GM23248 (cell line): ENCODE measurements around the gene RAB36. TPM values are rescaled to one million over a fixed set of nuclear protein-coding genes. Genes with fewer than 3 reads are reported as not detected.
A peak's percentile ranks its signal among the peaks of the same experiment; 100 is the strongest.

ENCODE experiments used
- DNase-seq: peaks from one replicate; pipeline ENCODE4 v3.0.0-alpha.2; 2015
- H2AFZ ChIP-seq: fragments of 200-600 bp; sonication (generic); 2 replicates; pipeline ENCODE4 v1.6.1; 2016; ENCODE audit warnings: antibody characterized with exemption
- H3F3A ChIP-seq: fragments of 200-600 bp; sonication (generic); 2 replicates; pipeline ENCODE4 v1.6.1; 2016; ENCODE audit warnings: mild to moderate bottlenecking, antibody characterized with exemption, mixed run types; ENCODE audit not compliant: insufficient read depth
- H3K27ac ChIP-seq: fragments of 200-600 bp; sonication (generic); 2 replicates; pipeline ENCODE4 v1.5.1; 2016; ENCODE audit warnings: mild to moderate bottlenecking
- H3K27me3 ChIP-seq: fragments of 200-600 bp; sonication (generic); replicated peaks from 2 replicates; pipeline ENCODE4 v1.6.1; 2016; ENCODE audit warnings: mild to moderate bottlenecking; ENCODE audit not compliant: insufficient read depth
- H3K36me3 ChIP-seq: fragments of 200-600 bp; sonication (generic); 2 replicates; pipeline ENCODE4 v1.6.1; 2016; ENCODE audit warnings: low read depth, mild to moderate bottlenecking
- H3K4me1 ChIP-seq: fragments of 200-600 bp; sonication (generic); 2 replicates; pipeline ENCODE4 v1.6.1; 2016; ENCODE audit warnings: mild to moderate bottlenecking; ENCODE audit not compliant: insufficient read depth
- H3K4me2 ChIP-seq: fragments of 200-600 bp; sonication (generic); one replicate; pipeline ENCODE4 v1.6.1; 2016; ENCODE audit warnings: mild to moderate bottlenecking; ENCODE audit not compliant: unreplicated experiment
- H3K4me3 ChIP-seq: fragments of 200-600 bp; sonication (generic); 2 replicates; pipeline ENCODE4 v1.5.1; 2016; ENCODE audit warnings: mild to moderate bottlenecking
- H3K79me2 ChIP-seq: fragments of 200-600 bp; sonication (generic); 2 replicates; pipeline ENCODE4 v1.6.1; 2016; ENCODE audit warnings: mild to moderate bottlenecking; ENCODE audit not compliant: insufficient read depth
- H3K9ac ChIP-seq: fragments of 200-600 bp; sonication (generic); 2 replicates; pipeline ENCODE4 v1.6.1; 2016; ENCODE audit warnings: mild to moderate bottlenecking
- H3K9me2 ChIP-seq: fragments of 200-600 bp; sonication (generic); 2 replicates; pipeline ENCODE4 v1.6.1; 2016; ENCODE audit warnings: mixed run types, mild to moderate bottlenecking, moderate library complexity; ENCODE audit not compliant: insufficient read depth
- H3K9me3 ChIP-seq: fragments of 200-600 bp; sonication (generic); one replicate; pipeline ENCODE4 v1.6.1; 2017; ENCODE audit warnings: low read depth
- H4K20me1 ChIP-seq: fragments of 200-600 bp; sonication (generic); 2 replicates; pipeline ENCODE4 v1.6.0; 2016; ENCODE audit not compliant: insufficient read depth
- EZH2 ChIP-seq: fragments of 200-600 bp; sonication (generic); IDR thresholded peaks from 2 replicates; pipeline ENCODE4 v1.6.1; 2018; ENCODE audit warnings: antibody characterized with exemption, mild to moderate bottlenecking; ENCODE audit not compliant: insufficient read depth, poor library complexity, severe bottlenecking
- EZH2phosphoT487 ChIP-seq: fragments of 200-600 bp; sonication (generic); IDR thresholded peaks from 2 replicates; pipeline ENCODE4 v1.6.1; 2018; ENCODE audit warnings: antibody characterized with exemption, moderate library complexity, mild to moderate bottlenecking, low read depth; ENCODE audit not compliant: insufficient read depth
- WGBS, 2 experiments: methylation state at CpG; one replicate each; pipeline ENCODE4 v1.1.6; 2015 to 2017; ENCODE audit warnings: low lambda C conversion rate in 2 of 2, low coverage in 1 of 2; ENCODE audit errors: missing lambda C conversion rate in 2 of 2; 5-methylcytosine and 5-hydroxymethylcytosine counted together
- in situ Hi-C: fragments of 300-500 bp; cut with MboI; formaldehyde crosslinking; loops from 2 replicates; pipeline ENCODE4 v1.15.0; 2020
- polyA plus RNA-seq: library from polyadenylated mRNA; unstranded; fragments of >200 nt; fragmentation: Nextera tagmentation; extraction: Ambion mirVana; gene quantifications from 2 replicates; pipeline ENCODE4 v1.2.1, GENCODE V29; 2016
- total RNA-seq: library from RNA; depleted of rRNA; stranded (reverse); fragments of >200 nt; shearing (Covaris generic); gene quantifications from 2 replicates; pipeline ENCODE4 v1.2.3, GENCODE V29; 2014

The RAB36 gene
- total and polyA plus RNA-seq, 2 experiments from 2014 or later, result 3.5 to 6.8 TPM

GRCh38 chr22:23142546-23143105, 2.7 kb upstream of the RAB36 start:
- Histone ChIP-seq H3K4me2 (peak overlapping the region; percentile 88), H3K9ac (peak overlapping the region; percentile 76), H3K4me3 (peak overlapping the region; percentile 69), H3K9me2 (no peaks in the 10 kb centered on the region), H3K27ac (peak overlapping the region; percentile 59), H2AFZ (peak overlapping the region; percentile 90), H4K20me1 (no peaks in the 10 kb centered on the region), H3K27me3 (no peaks in the 10 kb centered on the region), H3K36me3 (no peaks in the 10 kb centered on the region), H3F3A (no peaks in the 10 kb centered on the region), H3K9me3 (no peaks in the 10 kb centered on the region), H3K79me2 (no peaks in the 10 kb centered on the region), H3K4me1 (peaks cover 10% of the 10 kb centered on the region)
- 81 to 82% methylated on average over 9 of the region's 9 CpGs for WGBS, 2 experiments
- no peak for DNase-seq
- no peak for TF ChIP-seq EZH2
- no peak for TF ChIP-seq EZH2phosphoT487
- in situ Hi-C loops, result no loop called here

- no peaks in the 10 kb centered on the region for H3K27me3 ChIP-seq
- H3K36me3 ChIP-seq, result no peaks in the 10 kb centered on the region
- no peaks in the 10 kb centered on the region for H3F3A ChIP-seq
- no peaks in the 10 kb centered on the region for H3K9me3 ChIP-seq
- H3K27ac ChIP-seq, result no peak overlapping the region
- H3K4me1 ChIP-seq, result peaks cover 6% of the 10 kb centered on the region
- H4K20me1 ChIP-seq, result no peaks in the 10 kb centered on the region
- H3K4me2 ChIP-seq, result no peak overlapping the region
- in situ Hi-C loops, result no loop called here
- DNase-seq, result no peak
- no peak overlapping the region for H2AFZ ChIP-seq
- H3K9me2 ChIP-seq, result no peaks in the 10 kb centered on the region
- WGBS, 2 experiments, result 100% methylated on average over 1 of the region's 1 CpG
- H3K4me3 ChIP-seq, result no peak overlapping the region
- TF ChIP-seq EZH2phosphoT487 (no peak), EZH2 (no peak)
- H3K9ac ChIP-seq, result no peak overlapping the region
- no peaks in the 10 kb centered on the region for H3K79me2 ChIP-seq
These were observed 2.2 kb upstream of the RAB36 start for GRCh38 chr22:23143119-23143518.

GRCh38 chr22:23144432-23144831, 845 bp upstream of the RAB36 start:
- H2AFZ ChIP-seq, result peak overlapping the region; percentile 65
- H3K4me2 ChIP-seq, result peak overlapping the region; percentile 14
- H3K4me1 ChIP-seq, result peaks cover 3% of the 10 kb centered on the region; the same call in 1 of the 2 replicates
- H3K9ac ChIP-seq, result 0 out of 2 replicates have a peak overlapping the region, but pooled peaks have one; percentile 23
- H4K20me1 ChIP-seq, result no peaks in the 10 kb centered on the region
- no peaks in the 10 kb centered on the region for H3K9me2 ChIP-seq
- DNase-seq, result no peak
- H3K27me3 ChIP-seq, result no peaks in the 10 kb centered on the region
- in situ Hi-C loops, result no loop called here
- WGBS, 2 experiments, result 85 to 88% methylated on average over 4 of the region's 4 CpGs
- H3K79me2 ChIP-seq, result no peaks in the 10 kb centered on the region
- H3K27ac ChIP-seq, result no peak overlapping the region
- no peak overlapping the region for H3K4me3 ChIP-seq
- no peaks in the 10 kb centered on the region for H3F3A ChIP-seq
- TF ChIP-seq EZH2, result no peak
- TF ChIP-seq EZH2phosphoT487, result no peak
- no peaks in the 10 kb centered on the region for H3K9me3 ChIP-seq
- no peaks in the 10 kb centered on the region for H3K36me3 ChIP-seq

DNA sequence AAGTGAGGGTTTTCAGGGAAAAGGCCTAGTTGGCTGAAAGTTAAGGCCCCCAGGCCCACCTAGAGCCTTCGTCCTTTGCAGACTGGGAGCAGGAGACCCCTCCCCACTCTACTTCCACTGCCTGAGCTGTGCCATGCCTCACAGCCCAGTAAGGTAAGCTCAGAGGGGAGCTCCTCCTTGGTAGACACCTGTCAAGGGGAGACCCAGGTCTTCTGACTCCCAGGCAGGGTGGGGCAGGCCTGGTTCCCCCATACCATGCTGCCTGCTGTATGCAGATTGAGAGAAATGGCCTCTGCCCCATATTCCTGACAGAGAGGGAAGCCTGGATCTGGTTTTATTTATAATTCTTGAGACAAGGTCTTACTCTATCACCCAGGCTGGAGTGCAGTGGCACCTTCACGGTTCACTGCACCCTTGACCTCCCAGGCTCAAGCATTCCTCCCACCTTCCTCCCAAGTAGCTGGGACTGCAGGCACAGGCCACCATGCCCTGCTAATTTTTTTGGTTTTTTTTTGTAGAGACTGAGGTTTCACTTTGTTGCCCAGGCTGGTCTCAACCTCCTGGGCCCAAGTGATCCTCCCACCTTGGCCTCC, 697 bp downstream of the RAB36 start:
- TF ChIP-seq EZH2 (no peak), EZH2phosphoT487 (no peak)
- Histone ChIP-seq H3K4me3 (peak overlapping the region; percentile 72), H3K79me2 (no peaks in the 10 kb centered on the region), H3K9me2 (no peaks in the 10 kb centered on the region), H3K27me3 (no peaks in the 10 kb centered on the region), H3K9me3 (no peaks in the 10 kb centered on the region), H2AFZ (peak overlapping the region; percentile 89), H3K27ac (peak overlapping the region; percentile 47), H3F3A (no peaks in the 10 kb centered on the region), H3K4me1 (peaks cover 3% of the 10 kb centered on the region; the same call in 1 of the 2 replicates), H3K36me3 (no peaks in the 10 kb centered on the region), H3K9ac (peak overlapping the region; percentile 86), H4K20me1 (no peaks in the 10 kb centered on the region), H3K4me2 (peak overlapping the region; percentile 78)
- in situ Hi-C loops, result no loop called here
- DNase-seq, result no peak
- WGBS, 2 experiments, result 56% methylated on average over 2 of the region's 2 CpGs
